ENCODE results near the gene ELFN1. TPM values are rescaled to one million over a fixed set of nuclear protein-coding genes. Genes with fewer than 3 reads are reported as not detected.

The ELFN1 gene
- total and polyA plus RNA-seq, 10 of the 15 experiments (the other 5 are each of a cell fraction or from before 2014, with no cell fraction given): 0.04 TPM; not detected in 9

DNA sequence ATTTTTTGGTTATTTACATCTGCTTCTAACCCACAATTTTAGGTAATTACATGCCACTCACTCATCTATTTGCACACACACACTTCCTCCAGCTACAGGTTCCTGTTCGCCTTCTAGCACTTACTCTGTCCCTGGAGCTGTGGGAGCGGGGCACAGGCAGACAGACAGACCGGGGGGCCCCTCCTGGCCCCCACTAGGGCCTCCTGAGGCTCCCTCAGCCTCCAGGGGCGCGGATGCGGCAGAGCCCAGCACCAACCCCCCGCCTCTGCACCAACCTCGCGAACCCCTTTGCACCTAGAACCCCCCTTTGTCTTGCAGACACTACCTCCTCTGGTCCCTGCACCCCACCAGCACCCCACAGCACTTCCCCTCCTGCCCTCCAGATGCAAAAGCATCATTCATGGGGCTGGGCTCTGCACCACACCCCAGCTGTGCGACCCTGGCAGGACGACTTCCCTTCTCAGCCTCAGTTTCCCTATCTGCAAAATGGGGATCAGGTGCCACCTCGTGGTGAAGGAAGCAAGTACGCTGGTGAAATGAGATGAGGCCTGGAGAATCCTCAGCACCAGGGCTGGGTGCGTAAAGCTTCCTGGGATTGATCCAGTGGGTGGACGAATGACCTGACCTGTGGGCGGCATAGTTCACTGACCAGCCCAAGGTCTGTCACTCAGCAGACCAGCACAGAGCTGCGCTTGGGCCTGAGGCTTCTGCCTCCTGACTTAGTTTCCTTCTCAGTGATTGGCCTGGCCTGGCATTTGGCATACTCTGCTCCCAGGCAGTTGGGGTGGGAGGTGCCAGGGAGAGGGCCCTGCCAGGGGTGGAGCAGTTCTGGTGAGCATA is 37.9 kb downstream of the ELFN1 start:
- in situ Hi-C loops (cut with MboI) (no loop called here), intact Hi-C loops (cut with micrococcal nuclease; ENCODE audit: unreplicated experiment) (no loop called here)
- no peak overlapping the region for H3K4me2 ChIP-seq (ENCODE audit: control insufficient read depth, insufficient read depth)
- POLR2A ChIA-PET: no interaction called here
- SMC1A ChIA-PET (ENCODE audit: uncharacterized antibody, unreplicated experiment): no interaction called here
- no peak for TF ChIP-seq ATF3 (IDR thresholded peaks at IDR 0.05; ENCODE audit: borderline replicate concordance, extremely low read depth, low read depth, low read length)
- TF ChIP-seq STAT1 (conservative IDR thresholded peaks at IDR 0.05): no peak
- no peak for TF ChIP-seq CREB1 (IDR thresholded peaks at IDR 0.05; ENCODE audit: low read depth)
- TF ChIP-seq PAX8 (IDR thresholded peaks at IDR 0.05): no peak
- no peak for TF ChIP-seq MXI1 (IDR thresholded peaks at IDR 0.05; ENCODE audit: low read depth, low read length)
- TF ChIP-seq ASH2L (IDR thresholded peaks at IDR 0.05; ENCODE audit: borderline replicate concordance, low read depth): no peak
- TF ChIP-seq NR2C2 (IDR thresholded peaks at IDR 0.05; ENCODE audit: borderline replicate concordance, control insufficient read depth, insufficient read length, low read depth): no peak
- FAIRE-seq (no peak), DNase-seq (ENCODE audit: low read depth, low spot score) (no peak), ATAC-seq (no peak)
- CTCF ChIA-PET: no interaction called here
- no peak overlapping the region for H3K27ac ChIP-seq (ENCODE audit: control insufficient read depth, insufficient read depth)
- H2AFZ ChIP-seq (ENCODE audit: control insufficient read depth, low read depth, low read length): no peak overlapping the region
- no peak overlapping the region for H3K4me3 ChIP-seq
- H3K9me3 ChIP-seq (replicated peaks; ENCODE audit: control insufficient read depth, insufficient read depth, low read length): peaks cover 3% of the 10 kb centered on the region; the same call in 2 of the 3 replicates
- RAD21 ChIA-PET (ENCODE audit: unreplicated experiment): no interaction called here
- H3K36me3 ChIP-seq (ENCODE audit: control insufficient read depth in 2 of 2, insufficient read depth in 2 of 2, low read length in 1 of 2): no peaks in the 10 kb centered on the region
- H4K20me1 ChIP-seq (ENCODE audit: control insufficient read depth, insufficient read depth): no peaks in the 10 kb centered on the region
- H3K9ac ChIP-seq (ENCODE audit: control insufficient read depth, insufficient read depth, low read length): no peak overlapping the region
- H3K4me1 ChIP-seq (ENCODE audit: control insufficient read depth, insufficient read depth, low read length): no peaks in the 10 kb centered on the region
- H3K79me2 ChIP-seq (ENCODE audit: control insufficient read depth, insufficient read depth, low read length): no peaks in the 10 kb centered on the region
- H3K27me3 ChIP-seq (replicated peaks in 1 of 2; ENCODE audit: control insufficient read depth in 2 of 2, insufficient read depth in 2 of 2, low read length in 1 of 2): no peaks in the 10 kb centered on the region
- 38% methylated on average over 17 of the region's 17 CpGs for WGBS (ENCODE audit: insufficient coverage, insufficient replicate concordance, low lambda C conversion rate, missing lambda C conversion rate)
- no TSS peak for BruUV-seq (replicated peaks)

Measured in GM12878 (cell line).